DOHH2 (cell line): ENCODE data around the gene OR52R1.

Experiments
- CTCF ChIP-seq: fragments of 200-600 bp; sonication (generic); IDR thresholded peaks from one replicate; pipeline ENCODE4 v1.5.1; 2014; ENCODE audit warnings: antibody characterized with exemption, mild to moderate bottlenecking, low read depth, low read length; ENCODE audit not compliant: poor library complexity, severe bottlenecking
- EZH2phosphoT487 ChIP-seq: fragments of 200-600 bp; sonication (generic); IDR thresholded peaks from 2 replicates; pipeline ENCODE4 v1.6.1; 2017; ENCODE audit warnings: borderline replicate concordance, mild to moderate bottlenecking, antibody characterized with exemption, low read length, moderate library complexity, mixed read lengths

GRCh38 chr11:4839851-4840549 lies 35.8 kb upstream of the OR52R1 start:
- no peak for TF ChIP-seq CTCF
- TF ChIP-seq EZH2phosphoT487, result no peak
